Tibial nerve (tissue), 4 donors: ENCODE data around the gene CCDC148. TPM values are rescaled to one million over a fixed set of nuclear protein-coding genes. Genes with fewer than 3 reads are reported as not detected.

ENCODE experiments used
- DNase-seq, 2 donors: peaks; one replicate each; pipeline ENCODE4 v3.0.0-alpha.2; 2019; ENCODE audit warnings: low spot score in 2 of 2
- H3K27ac ChIP-seq, 4 donors: fragments of 200-600 bp; sonication (generic) in 3 of 4; one replicate each; pipeline ENCODE4 v1.5.1; 2017 to 2019; ENCODE audit warnings: mild to moderate bottlenecking in 1 of 4
- H3K27me3 ChIP-seq, 2 donors: fragments of 200-600 bp; sonication (generic) in 1 of 2; one replicate each; pipeline versions ENCODE4 v1.5.1 to v1.6.0; 2017 to 2019
- H3K36me3 ChIP-seq, 3 donors: fragments of 200-600 bp; sonication (generic); one replicate each; pipeline ENCODE4 v1.5.1; 2018 to 2019
- H3K4me1 ChIP-seq, 4 donors: fragments of 200-600 bp; sonication (generic) in 3 of 4; one replicate each; pipeline ENCODE4 v1.5.1; 2017 to 2019
- H3K4me3 ChIP-seq, 4 donors: fragments of 200-600 bp; sonication (generic) in 3 of 4; one replicate each; pipeline ENCODE4 v1.5.1; 2017 to 2019; ENCODE audit warnings: mild to moderate bottlenecking in 1 of 4, moderate library complexity in 1 of 4
- H3K9me3 ChIP-seq, 4 donors: fragments of 200-600 bp; sonication (generic) in 3 of 4; one replicate each; pipeline ENCODE4 v1.5.1; 2017 to 2019
- CTCF ChIP-seq, 5 experiments: fragments of 200-600 bp in 3 of 5; fragments of 450-650 bp in 2 of 5; sonication (generic) in 3 of 5; IDR thresholded peaks; one replicate each; pipeline ENCODE4 v1.5.1; 2016 to 2019; ENCODE audit warnings: antibody characterized with exemption in 5 of 5, mild to moderate bottlenecking in 3 of 5, moderate library complexity in 2 of 5
- EP300 ChIP-seq, 2 donors: sonication (generic); formaldehyde crosslinking; IDR thresholded peaks; one replicate each; pipeline ENCODE4 v1.6.1; 2017; ENCODE audit warnings: antibody characterized with exemption in 2 of 2, mild to moderate bottlenecking in 1 of 2
- POLR2A ChIP-seq, 2 donors: fragments of 450-650 bp; IDR thresholded peaks; one replicate each; pipeline ENCODE4 v1.6.1; 2017; ENCODE audit warnings: antibody characterized with exemption in 2 of 2, mild to moderate bottlenecking in 2 of 2, moderate library complexity in 2 of 2
- WGBS, 2 donors: methylation state at CpG; one replicate each; pipeline ENCODE4 v1.1.5; 2018; 5-methylcytosine and 5-hydroxymethylcytosine counted together
- total RNA-seq, 4 donors: library from RNA; depleted of rRNA; stranded (reverse); fragments of >200 nt; gene quantifications; one replicate each; pipeline ENCODE4 v1.1.0, GENCODE V29; 2016

Gene CCDC148
- total RNA-seq, 4 donors from 2014 or later, result 0.30 to 2.5 (median 1.9) TPM

GRCh38 chr2:158255257-158255656 is 201.3 kb downstream of the CCDC148 start:
- TF ChIP-seq CTCF (IDR thresholded peaks at IDR 0.05) (no peak), POLR2A (IDR thresholded peaks at IDR 0.05) (no peak), EP300 (IDR thresholded peaks at IDR 0.05) (no peak)
- DNase-seq, result no peak
- H3K4me1 ChIP-seq, result no peaks in the 10 kb centered on the region
- H3K27me3 ChIP-seq, result no peaks in the 10 kb centered on the region
- no peak overlapping the region for H3K27ac ChIP-seq
- H3K36me3 ChIP-seq, result no peaks in the 10 kb centered on the region
- WGBS, 2 donors, result 79 to 86% methylated on average over 2 of the region's 2 CpGs
- no peaks in the 10 kb centered on the region for H3K9me3 ChIP-seq
- no peak overlapping the region for H3K4me3 ChIP-seq

GRCh38 chr2:158253170-158253569 is 203.4 kb downstream of the CCDC148 start:
- Histone ChIP-seq H3K36me3 (no peaks in the 10 kb centered on the region), H3K4me1 (no peaks in the 10 kb centered on the region), H3K27ac (no peak overlapping the region), H3K27me3 (no peaks in the 10 kb centered on the region), H3K4me3 (no peak overlapping the region), H3K9me3 (no peaks in the 10 kb centered on the region)
- WGBS, 2 donors, result 80 to 88% methylated on average over 1 of the region's 1 CpG
- TF ChIP-seq CTCF (IDR thresholded peaks at IDR 0.05), result no peak
- TF ChIP-seq EP300 (IDR thresholded peaks at IDR 0.05), result no peak
- TF ChIP-seq POLR2A (IDR thresholded peaks at IDR 0.05), result no peak
- no peak for DNase-seq

GRCh38 chr2:158251356-158251755 is 205.2 kb downstream of the CCDC148 start:
- H3K4me3 ChIP-seq, result no peak overlapping the region
- TF ChIP-seq POLR2A (IDR thresholded peaks at IDR 0.05) (no peak), CTCF (IDR thresholded peaks at IDR 0.05) (no peak), EP300 (IDR thresholded peaks at IDR 0.05) (no peak)
- no peaks in the 10 kb centered on the region for H3K4me1 ChIP-seq
- no peak overlapping the region for H3K27ac ChIP-seq
- no peaks in the 10 kb centered on the region for H3K36me3 ChIP-seq
- H3K9me3 ChIP-seq, result no peaks in the 10 kb centered on the region
- WGBS, 2 donors, result 58 to 61% methylated on average over 3 of the region's 3 CpGs
- DNase-seq, result no peak
- H3K27me3 ChIP-seq, result no peaks in the 10 kb centered on the region

- WGBS, 2 donors, result 82 to 86% methylated on average over 4 of the region's 4 CpGs
- Histone ChIP-seq H3K4me3 (no peak overlapping the region), H3K36me3 (no peaks in the 10 kb centered on the region), H3K4me1 (no peaks in the 10 kb centered on the region), H3K27me3 (no peaks in the 10 kb centered on the region), H3K9me3 (no peaks in the 10 kb centered on the region), H3K27ac (no peak overlapping the region)
- DNase-seq, result no peak
- TF ChIP-seq CTCF (IDR thresholded peaks at IDR 0.05) (no peak), POLR2A (IDR thresholded peaks at IDR 0.05) (no peak), EP300 (IDR thresholded peaks at IDR 0.05) (no peak)
Observed at GRCh38 chr2:158243392-158243791, 213.2 kb downstream of the CCDC148 start.

GRCh38 chr2:158242280-158242679 is 214.3 kb downstream of the CCDC148 start:
- no peak overlapping the region for H3K4me3 ChIP-seq
- H3K9me3 ChIP-seq, result no peaks in the 10 kb centered on the region
- H3K36me3 ChIP-seq, result no peaks in the 10 kb centered on the region
- no peak overlapping the region for H3K27ac ChIP-seq
- H3K4me1 ChIP-seq, result no peaks in the 10 kb centered on the region
- H3K27me3 ChIP-seq, result no peaks in the 10 kb centered on the region
- DNase-seq, result no peak
- WGBS, 2 donors, result 66 to 72% methylated on average over 2 of the region's 2 CpGs
- TF ChIP-seq EP300 (IDR thresholded peaks at IDR 0.05) (no peak), POLR2A (IDR thresholded peaks at IDR 0.05) (no peak), CTCF (IDR thresholded peaks at IDR 0.05) (no peak)
